Astrocyte (in vitro differentiated cells and primary cell): ENCODE data around the gene CAMK2B.

ENCODE experiments used
- EZH2 ChIP-seq: IDR thresholded peaks from 2 replicates; pipeline ENCODE4 v1.6.1; 2012; ENCODE audit warnings: mild to moderate bottlenecking, low read length, inconsistent platforms; ENCODE audit not compliant: insufficient read depth
- TF ChIP-seq, protein P1 (sequence below): IDR thresholded peaks from 2 replicates; pipeline ENCODE4 v1.5.1; 2011; ENCODE audit warnings: low read depth, mild to moderate bottlenecking, inconsistent platforms, low read length, moderate library complexity; ENCODE audit not compliant: insufficient read depth

DNA sequence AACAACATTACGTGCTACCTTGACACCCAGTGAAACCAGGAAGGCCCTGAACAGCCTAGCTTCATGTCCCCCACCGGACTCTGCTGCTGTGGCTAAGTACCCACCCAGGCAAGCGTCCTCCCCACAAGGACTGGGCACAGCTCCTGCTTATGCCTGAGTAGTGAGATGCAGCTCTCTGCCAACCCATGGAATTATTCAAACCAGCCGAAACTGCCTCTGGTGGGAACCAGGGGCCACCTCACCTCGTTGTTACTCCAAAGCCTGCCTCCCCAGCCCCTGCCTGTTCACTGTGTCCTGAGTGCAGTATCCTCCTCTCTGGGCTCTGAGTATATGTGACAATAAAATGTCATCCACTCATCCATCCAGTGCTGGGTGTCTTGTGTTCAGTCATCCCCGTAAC lies 52.4 kb downstream of the CAMK2B start:
- TF ChIP-seq, protein P1, sequence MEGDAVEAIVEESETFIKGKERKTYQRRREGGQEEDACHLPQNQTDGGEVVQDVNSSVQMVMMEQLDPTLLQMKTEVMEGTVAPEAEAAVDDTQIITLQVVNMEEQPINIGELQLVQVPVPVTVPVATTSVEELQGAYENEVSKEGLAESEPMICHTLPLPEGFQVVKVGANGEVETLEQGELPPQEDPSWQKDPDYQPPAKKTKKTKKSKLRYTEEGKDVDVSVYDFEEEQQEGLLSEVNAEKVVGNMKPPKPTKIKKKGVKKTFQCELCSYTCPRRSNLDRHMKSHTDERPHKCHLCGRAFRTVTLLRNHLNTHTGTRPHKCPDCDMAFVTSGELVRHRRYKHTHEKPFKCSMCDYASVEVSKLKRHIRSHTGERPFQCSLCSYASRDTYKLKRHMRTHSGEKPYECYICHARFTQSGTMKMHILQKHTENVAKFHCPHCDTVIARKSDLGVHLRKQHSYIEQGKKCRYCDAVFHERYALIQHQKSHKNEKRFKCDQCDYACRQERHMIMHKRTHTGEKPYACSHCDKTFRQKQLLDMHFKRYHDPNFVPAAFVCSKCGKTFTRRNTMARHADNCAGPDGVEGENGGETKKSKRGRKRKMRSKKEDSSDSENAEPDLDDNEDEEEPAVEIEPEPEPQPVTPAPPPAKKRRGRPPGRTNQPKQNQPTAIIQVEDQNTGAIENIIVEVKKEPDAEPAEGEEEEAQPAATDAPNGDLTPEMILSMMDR = no peak
- no peak for TF ChIP-seq EZH2
